Tibial nerve (tissue), 4 donors: ENCODE data around the gene PLEKHM1. TPM values are rescaled to one million over a fixed set of nuclear protein-coding genes. Genes with fewer than 3 reads are reported as not detected.

Experiments
- DNase-seq, 2 donors: peaks; one replicate each; pipeline ENCODE4 v3.0.0-alpha.2; 2019; ENCODE audit warnings: low spot score in 2 of 2
- H3K27ac ChIP-seq, 4 donors: fragments of 200-600 bp; sonication (generic) in 3 of 4; one replicate each; pipeline ENCODE4 v1.5.1; 2017 to 2019; ENCODE audit warnings: mild to moderate bottlenecking in 1 of 4
- H3K27me3 ChIP-seq, 2 donors: fragments of 200-600 bp; sonication (generic) in 1 of 2; one replicate each; pipeline versions ENCODE4 v1.5.1 to v1.6.0; 2017 to 2019
- H3K36me3 ChIP-seq, 3 donors: fragments of 200-600 bp; sonication (generic); one replicate each; pipeline ENCODE4 v1.5.1; 2018 to 2019
- H3K4me1 ChIP-seq, 4 donors: fragments of 200-600 bp; sonication (generic) in 3 of 4; one replicate each; pipeline ENCODE4 v1.5.1; 2017 to 2019
- H3K4me3 ChIP-seq, 4 donors: fragments of 200-600 bp; sonication (generic) in 3 of 4; one replicate each; pipeline ENCODE4 v1.5.1; 2017 to 2019; ENCODE audit warnings: mild to moderate bottlenecking in 1 of 4, moderate library complexity in 1 of 4
- H3K9me3 ChIP-seq, 4 donors: fragments of 200-600 bp; sonication (generic) in 3 of 4; one replicate each; pipeline ENCODE4 v1.5.1; 2017 to 2019
- CTCF ChIP-seq, 5 experiments: fragments of 200-600 bp in 3 of 5; fragments of 450-650 bp in 2 of 5; sonication (generic) in 3 of 5; IDR thresholded peaks; one replicate each; pipeline ENCODE4 v1.5.1; 2016 to 2019; ENCODE audit warnings: antibody characterized with exemption in 5 of 5, mild to moderate bottlenecking in 3 of 5, moderate library complexity in 2 of 5
- EP300 ChIP-seq, 2 donors: sonication (generic); formaldehyde crosslinking; IDR thresholded peaks; one replicate each; pipeline ENCODE4 v1.6.1; 2017; ENCODE audit warnings: antibody characterized with exemption in 2 of 2, mild to moderate bottlenecking in 1 of 2
- POLR2A ChIP-seq, 2 donors: fragments of 450-650 bp; IDR thresholded peaks; one replicate each; pipeline ENCODE4 v1.6.1; 2017; ENCODE audit warnings: antibody characterized with exemption in 2 of 2, mild to moderate bottlenecking in 2 of 2, moderate library complexity in 2 of 2
- WGBS, 2 donors: methylation state at CpG; one replicate each; pipeline ENCODE4 v1.1.5; 2018; 5-methylcytosine and 5-hydroxymethylcytosine counted together
- total RNA-seq, 4 donors: library from RNA; depleted of rRNA; stranded (reverse); fragments of >200 nt; gene quantifications; one replicate each; pipeline ENCODE4 v1.1.0, GENCODE V29; 2016

The PLEKHM1 gene
- total RNA-seq, 4 donors from 2014 or later = 36.7 to 75.7 (median 67.3) TPM

DNA sequence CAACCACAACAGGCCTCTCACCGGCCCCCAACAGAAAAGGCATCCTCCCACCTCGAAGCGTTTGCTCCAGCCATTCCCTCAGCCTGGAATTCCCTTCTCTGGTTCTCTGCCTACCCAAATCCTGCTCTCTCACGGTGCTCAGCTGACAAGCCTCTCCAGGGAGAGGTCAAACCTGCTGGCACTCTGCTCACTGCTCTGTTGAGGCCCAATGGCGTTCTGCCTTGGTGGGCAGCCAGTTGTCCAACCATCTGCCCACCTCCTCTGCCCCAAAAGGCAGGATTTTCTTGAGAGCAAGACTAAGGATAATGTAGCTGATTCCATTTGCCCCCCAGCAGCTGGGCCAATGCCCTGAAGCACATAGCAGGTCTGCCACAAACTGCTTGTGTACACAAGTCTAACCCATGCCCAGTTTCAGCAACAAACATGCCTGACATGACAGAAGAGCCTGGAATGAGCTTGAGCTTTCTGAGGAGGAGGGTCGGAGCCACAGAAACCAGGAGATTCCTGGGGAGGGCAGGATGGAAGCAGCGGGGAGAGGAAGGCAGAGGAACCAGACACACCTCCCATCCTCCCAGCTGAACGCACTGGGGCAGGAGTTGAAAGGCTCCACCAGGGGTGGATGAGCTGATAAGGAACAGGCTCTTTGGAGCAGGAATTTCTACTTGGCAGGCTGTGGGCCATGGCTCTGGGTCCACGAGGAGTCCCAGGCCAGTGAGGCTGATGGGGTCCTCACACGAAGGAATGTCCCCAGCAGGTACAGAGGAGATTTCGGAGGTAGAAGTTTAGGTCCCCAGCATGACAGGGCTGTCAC is 81.7 kb downstream of the PLEKHM1 start:
- Histone ChIP-seq H3K36me3 (peaks cover 0 to 10% (median 10%) of the 10 kb centered on the region in 3 donors), H3K4me3 (peak overlapping the region in 2 of 4 donors; percentile 44 to 45), H3K27me3 (peaks cover 0 to 5% of the 10 kb centered on the region in 2 donors), H3K4me1 (peaks cover 0 to 49% (median 16%) of the 10 kb centered on the region in 4 donors), H3K27ac (peak overlapping the region in 1 of 4 donors; percentile 23), H3K9me3 (no peaks in the 10 kb centered on the region)
- 60 to 68% methylated on average over 11 of the region's 11 CpGs for WGBS, 2 donors
- no peak for DNase-seq
- no peak for TF ChIP-seq POLR2A (IDR thresholded peaks at IDR 0.05)
- no peak for TF ChIP-seq CTCF (IDR thresholded peaks at IDR 0.05)
- no peak for TF ChIP-seq EP300 (IDR thresholded peaks at IDR 0.05)

- TF ChIP-seq EP300 (IDR thresholded peaks at IDR 0.05) (no peak), CTCF (IDR thresholded peaks at IDR 0.05) (no peak), POLR2A (IDR thresholded peaks at IDR 0.05) (no peak)
Observed at GRCh38 chr17:45406107-45406506, 84.4 kb downstream of the PLEKHM1 start.

GRCh38 chr17:45405250-45406086 is 85.1 kb downstream of the PLEKHM1 start:
- WGBS, 2 donors = 33 to 41% methylated on average over 10 to 45 of the region's 48 CpGs
- Histone ChIP-seq H3K9me3 (no peaks in the 10 kb centered on the region), H3K27me3 (peaks cover 0 to 5% of the 10 kb centered on the region in 2 donors), H3K27ac (peak overlapping the region in 1 of 4 donors; percentile 74), H3K4me3 (peak overlapping the region in 1 of 4 donors; percentile 9), H3K4me1 (peaks cover 0 to 30% (median 6%) of the 10 kb centered on the region in 4 donors), H3K36me3 (peaks cover 0 to 28% (median 11%) of the 10 kb centered on the region in 3 donors)
- DNase-seq = no peak
- TF ChIP-seq POLR2A (IDR thresholded peaks at IDR 0.05) (no peak), CTCF (IDR thresholded peaks at IDR 0.05) (no peak), EP300 (IDR thresholded peaks at IDR 0.05) (no peak)

More at GRCh38 chr17:45406107-45406506, 84.4 kb downstream of the PLEKHM1 start:
- H3K9me3 ChIP-seq = no peaks in the 10 kb centered on the region
- H3K4me1 ChIP-seq = peaks cover 0 to 35% (median 9%) of the 10 kb centered on the region in 4 donors
- peak overlapping the region in 1 of 4 donors; percentile 74 for H3K27ac ChIP-seq
- DNase-seq = no peak
- H3K4me3 ChIP-seq = no peak overlapping the region
- H3K27me3 ChIP-seq = peaks cover 0 to 5% of the 10 kb centered on the region in 2 donors
- WGBS, 2 donors = 71 to 76% methylated on average over 7 of the region's 7 CpGs
- peaks cover 0 to 28% (median 11%) of the 10 kb centered on the region in 3 donors for H3K36me3 ChIP-seq

- DNase-seq = no peak
- no peak overlapping the region for H3K4me3 ChIP-seq
Observed at GRCh38 chr17:45404870-45405249, 85.7 kb downstream of the PLEKHM1 start.

More at GRCh38 chr17:45404870-45405249, 85.7 kb downstream of the PLEKHM1 start:
- Histone ChIP-seq H3K27me3 (peaks cover 0 to 5% of the 10 kb centered on the region in 2 donors), H3K4me1 (peaks cover 0 to 30% (median 6%) of the 10 kb centered on the region in 4 donors), H3K27ac (no peak overlapping the region), H3K36me3 (peaks cover 0 to 28% (median 11%) of the 10 kb centered on the region in 3 donors), H3K9me3 (no peaks in the 10 kb centered on the region)
- 53 to 64% methylated on average over 14 of the region's 14 CpGs for WGBS, 2 donors
- no peak for TF ChIP-seq CTCF (IDR thresholded peaks at IDR 0.05)
- TF ChIP-seq EP300 (IDR thresholded peaks at IDR 0.05) = no peak
- no peak for TF ChIP-seq POLR2A (IDR thresholded peaks at IDR 0.05)
